GM12801 (cell line): ENCODE data around the gene EPHB2.

ENCODE experiments used
- TF ChIP-seq, protein P1 (sequence below): IDR thresholded peaks from one replicate; pipeline ENCODE4 v1.5.1; 2011; ENCODE audit warnings: control low read depth; ENCODE audit not compliant: insufficient read length; ENCODE audit errors: extremely low read depth

The EPHB2 gene

DNA sequence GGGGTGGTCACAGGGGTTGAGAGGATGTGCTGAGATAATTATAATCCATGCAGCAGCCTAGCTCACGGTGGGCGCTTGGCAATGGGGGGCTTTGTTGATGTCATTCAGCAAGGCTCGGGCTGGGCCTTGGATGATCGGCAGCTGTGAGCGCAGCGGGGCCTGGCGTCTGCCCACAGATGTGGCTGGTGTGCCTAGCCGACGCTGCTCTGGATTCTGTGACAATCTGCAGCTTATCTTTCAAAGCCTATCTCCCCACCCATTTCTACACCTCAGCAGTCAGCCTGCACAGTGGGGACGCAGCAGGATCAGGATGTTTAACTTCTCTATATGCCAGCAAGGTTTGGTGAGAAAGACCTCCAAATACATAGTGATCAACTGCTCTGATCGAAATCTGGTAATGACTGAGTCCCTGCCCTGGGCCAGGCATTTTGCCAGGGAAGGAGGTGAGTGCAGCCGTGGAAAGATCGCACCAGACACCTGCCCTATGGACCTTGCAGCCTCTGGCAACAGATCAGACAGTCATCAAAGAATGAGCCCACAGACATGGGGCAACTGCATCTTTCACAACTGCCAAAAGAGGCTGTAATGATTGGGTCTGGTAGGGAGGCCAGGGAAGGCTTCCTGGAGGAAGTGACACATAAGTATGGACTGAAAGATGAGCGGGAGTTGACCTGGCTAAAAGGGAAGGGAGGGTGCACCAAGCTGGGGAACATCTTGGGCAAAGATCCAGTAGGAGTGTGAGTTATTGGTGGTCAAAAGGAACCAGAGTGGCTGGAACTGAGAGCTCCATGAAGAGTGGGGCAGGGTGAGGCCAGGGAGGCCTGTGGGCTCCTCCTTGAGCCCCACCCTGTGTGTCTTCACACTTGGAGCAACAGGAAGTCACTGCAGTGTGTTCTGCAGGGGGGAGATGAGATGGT, 35.3 kb downstream of the EPHB2 start:
- TF ChIP-seq, protein P1, sequence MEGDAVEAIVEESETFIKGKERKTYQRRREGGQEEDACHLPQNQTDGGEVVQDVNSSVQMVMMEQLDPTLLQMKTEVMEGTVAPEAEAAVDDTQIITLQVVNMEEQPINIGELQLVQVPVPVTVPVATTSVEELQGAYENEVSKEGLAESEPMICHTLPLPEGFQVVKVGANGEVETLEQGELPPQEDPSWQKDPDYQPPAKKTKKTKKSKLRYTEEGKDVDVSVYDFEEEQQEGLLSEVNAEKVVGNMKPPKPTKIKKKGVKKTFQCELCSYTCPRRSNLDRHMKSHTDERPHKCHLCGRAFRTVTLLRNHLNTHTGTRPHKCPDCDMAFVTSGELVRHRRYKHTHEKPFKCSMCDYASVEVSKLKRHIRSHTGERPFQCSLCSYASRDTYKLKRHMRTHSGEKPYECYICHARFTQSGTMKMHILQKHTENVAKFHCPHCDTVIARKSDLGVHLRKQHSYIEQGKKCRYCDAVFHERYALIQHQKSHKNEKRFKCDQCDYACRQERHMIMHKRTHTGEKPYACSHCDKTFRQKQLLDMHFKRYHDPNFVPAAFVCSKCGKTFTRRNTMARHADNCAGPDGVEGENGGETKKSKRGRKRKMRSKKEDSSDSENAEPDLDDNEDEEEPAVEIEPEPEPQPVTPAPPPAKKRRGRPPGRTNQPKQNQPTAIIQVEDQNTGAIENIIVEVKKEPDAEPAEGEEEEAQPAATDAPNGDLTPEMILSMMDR = no peak

DNA sequence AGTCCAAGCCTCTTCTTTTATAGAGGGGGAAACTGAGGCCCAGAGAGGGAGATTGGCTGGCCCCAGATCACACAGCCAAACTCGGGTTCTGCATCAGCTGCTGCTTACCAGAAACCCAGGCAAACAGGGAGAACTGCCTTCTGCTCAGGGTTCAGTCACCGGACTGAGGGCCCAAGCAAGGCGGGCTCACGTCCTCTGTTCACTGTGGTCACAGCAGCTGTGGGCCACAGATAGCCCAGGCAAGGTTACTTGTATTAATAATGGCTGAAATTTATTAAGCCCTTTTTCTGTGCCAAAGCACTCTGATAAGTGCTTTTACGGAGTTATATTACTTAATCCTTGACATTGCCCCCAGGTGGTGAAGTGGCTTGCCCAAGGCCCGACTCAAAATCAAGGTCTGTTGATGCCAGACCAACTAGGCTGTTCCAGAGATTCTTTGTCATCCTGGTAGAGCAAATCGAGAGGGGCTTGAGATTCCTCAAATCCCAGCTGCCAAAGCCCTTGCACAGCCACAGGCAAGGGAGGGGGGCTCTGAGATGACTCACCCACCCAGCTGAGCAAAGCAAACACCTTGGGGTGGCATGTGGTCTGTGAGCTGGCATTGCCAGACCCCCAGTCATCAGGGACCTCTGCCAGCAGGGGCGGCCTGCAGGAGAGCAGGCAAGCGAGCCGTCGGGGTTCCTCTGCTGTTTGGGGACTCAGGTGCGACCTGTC, 36.5 kb downstream of the EPHB2 start:
- TF ChIP-seq, protein P1 = no peak

DNA sequence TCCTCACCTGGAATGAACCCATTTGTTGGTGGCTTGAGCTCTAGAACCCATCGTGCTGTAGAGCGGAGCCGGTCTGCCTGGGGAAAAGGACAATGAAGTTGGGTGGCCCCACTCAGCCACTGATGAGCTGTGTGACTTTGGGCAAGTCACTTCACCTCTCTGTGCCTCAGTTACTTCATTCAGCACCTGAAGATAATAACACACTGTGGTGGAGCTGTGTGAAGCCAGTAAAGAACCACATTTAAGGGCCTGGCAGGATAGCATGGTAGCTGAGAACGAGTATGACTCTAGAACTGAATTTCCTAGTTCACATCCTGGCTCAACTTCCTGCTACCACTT, 37.1 kb downstream of the EPHB2 start:
- TF ChIP-seq, protein P1 = no peak

DNA sequence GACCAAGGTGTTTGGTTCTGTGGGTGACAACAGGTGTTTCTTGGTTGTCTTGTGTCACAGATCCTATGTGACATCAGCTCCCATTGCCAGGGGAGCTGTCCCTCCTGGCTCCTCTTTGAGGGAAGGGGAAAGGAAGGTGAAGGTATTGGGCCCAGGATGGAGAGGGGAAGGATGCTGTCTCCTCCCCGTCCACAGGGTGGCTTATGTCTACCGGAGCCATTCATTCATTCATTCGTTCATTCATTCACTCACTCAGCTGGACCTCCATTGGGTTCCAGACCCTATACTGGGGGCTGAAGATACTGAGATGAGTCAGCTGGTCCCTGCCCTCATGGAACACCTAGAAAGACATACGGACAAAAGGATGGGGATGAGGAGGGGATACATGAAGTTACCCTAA, 38.9 kb downstream of the EPHB2 start:
- TF ChIP-seq, protein P1 = no peak

DNA sequence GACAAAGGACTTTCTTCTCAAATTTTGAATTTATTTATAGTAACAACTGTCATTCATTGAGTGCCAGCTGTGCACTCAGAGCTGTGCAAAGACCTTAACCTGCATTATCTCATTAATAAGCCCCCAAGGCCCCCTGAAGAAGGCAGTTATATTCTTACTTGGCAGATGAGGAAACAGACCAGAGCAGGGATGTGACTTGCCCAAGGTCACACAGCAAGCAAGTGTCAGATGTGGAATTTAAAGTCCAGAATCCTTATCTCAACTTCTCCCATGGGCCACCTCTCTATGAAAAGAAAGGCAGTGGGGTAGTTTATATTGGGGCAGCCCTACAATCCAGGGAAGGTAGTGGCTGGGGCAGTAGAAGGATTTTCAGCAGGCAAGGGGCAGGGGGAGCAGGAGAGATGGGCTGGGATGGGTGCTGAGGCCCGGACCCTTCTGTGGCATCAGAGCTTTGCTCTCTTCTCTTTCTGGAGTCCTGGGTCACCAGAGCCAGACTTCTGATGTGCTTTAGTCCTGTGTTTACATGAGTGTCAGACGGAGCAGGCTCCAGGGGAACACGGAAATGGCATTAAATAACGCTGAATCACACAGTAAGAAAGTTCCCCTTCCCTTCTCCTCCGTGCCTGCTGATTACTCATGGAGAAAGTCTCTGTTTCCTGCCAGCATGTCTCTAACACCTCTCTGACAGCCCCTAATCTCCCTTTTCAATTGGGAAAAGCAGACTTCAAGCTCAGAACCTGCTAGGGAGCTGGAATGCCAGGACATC, 39.5 kb downstream of the EPHB2 start:
- TF ChIP-seq, protein P1 = no peak

DNA sequence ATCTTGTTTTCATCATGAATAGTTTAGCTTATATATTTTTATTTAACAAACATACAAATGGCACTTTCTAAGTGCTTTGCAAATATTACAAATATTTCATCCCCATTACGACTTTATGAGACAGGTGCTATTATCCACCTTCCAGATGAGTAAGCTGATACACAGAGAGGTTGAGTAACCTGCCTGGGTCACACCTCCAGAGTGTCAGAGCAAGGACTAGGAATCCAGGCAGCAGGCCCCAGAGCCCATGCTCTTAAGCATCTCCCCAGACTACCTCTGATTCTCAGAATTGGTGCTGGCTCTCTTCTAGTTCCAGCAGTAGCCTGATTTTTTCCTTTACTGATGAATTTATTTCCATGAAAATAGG, 40.0 kb downstream of the EPHB2 start:
- TF ChIP-seq, protein P1 = no peak

DNA sequence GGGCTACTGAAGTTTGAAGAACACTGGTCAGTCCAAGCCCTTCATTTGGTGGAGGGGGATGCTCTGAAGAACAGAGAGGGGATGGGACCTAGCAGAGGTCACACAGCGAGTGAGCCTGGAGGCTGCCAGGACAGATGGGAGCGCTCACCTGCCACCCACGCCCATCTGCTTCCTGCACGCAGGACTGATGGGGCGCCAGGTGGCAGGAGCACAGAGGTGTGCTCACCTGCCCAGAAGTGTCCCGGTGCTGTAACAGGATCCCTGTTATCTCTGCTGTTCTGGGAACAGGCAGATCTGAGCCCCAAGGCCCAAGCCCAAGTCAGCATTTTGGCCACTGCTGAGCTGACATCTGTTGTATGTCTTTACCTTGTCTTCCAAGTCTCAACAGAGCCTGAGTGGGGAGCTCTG, 40.5 kb downstream of the EPHB2 start:
- TF ChIP-seq, protein P1 = no peak
